ENCODE results near the gene ATRN. TPM values are rescaled to one million over a fixed set of nuclear protein-coding genes. Genes with fewer than 3 reads are reported as not detected.

The ATRN gene
- total RNA-seq, 1 donor from 2014 or later: 34.3 TPM

DNA sequence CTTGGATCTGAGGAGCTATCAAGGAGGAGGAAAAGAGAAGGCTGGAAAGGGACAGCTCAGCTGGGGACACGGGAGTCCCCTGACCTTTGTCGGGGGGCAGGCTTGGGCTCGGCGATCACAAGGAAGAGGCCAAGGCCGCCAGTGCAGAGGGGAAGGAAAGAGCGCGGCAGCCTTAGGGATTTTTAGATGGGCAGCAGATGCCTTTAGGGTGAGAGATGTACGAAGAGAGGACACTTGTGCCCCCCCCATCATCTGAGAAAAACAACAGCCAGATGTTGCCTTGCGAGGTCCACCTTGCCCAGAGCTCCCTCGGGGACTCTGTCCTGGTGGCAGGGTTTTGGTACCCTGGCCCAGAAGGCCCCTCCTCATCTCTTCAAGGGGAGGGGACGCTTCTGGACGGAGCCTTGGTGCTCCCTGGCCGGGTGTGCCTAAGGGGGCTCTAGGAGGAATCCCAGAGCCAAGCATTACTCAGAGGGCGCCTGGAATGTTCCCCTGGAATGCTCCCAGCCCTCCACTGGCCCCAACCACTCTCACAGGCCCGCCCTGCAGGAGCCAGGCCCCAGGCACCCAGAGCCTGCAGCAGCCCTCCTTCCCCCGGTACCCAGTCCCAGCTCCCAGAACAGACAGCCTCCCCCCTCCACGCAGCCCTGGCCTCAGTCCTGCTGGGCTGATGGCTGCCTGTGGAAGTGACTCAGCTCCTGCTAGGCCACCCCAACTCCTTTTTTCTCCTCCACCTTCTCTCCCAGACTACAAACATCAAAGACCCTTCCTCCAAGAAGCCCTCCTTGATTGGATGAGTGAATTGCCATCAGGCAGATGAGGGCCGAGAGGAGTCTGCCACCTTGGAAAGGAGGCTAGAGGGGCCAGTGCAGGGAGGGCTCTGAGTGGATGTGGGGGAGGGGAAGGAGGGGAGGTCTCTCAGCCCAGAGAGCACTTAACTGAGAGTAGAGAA is 209.2 kb downstream of the ATRN start:
- DNase-seq (peak; percentile 68), ATAC-seq (peak; percentile 57)
- intact Hi-C loops (cut with micrococcal nuclease): no loop called here

DNA sequence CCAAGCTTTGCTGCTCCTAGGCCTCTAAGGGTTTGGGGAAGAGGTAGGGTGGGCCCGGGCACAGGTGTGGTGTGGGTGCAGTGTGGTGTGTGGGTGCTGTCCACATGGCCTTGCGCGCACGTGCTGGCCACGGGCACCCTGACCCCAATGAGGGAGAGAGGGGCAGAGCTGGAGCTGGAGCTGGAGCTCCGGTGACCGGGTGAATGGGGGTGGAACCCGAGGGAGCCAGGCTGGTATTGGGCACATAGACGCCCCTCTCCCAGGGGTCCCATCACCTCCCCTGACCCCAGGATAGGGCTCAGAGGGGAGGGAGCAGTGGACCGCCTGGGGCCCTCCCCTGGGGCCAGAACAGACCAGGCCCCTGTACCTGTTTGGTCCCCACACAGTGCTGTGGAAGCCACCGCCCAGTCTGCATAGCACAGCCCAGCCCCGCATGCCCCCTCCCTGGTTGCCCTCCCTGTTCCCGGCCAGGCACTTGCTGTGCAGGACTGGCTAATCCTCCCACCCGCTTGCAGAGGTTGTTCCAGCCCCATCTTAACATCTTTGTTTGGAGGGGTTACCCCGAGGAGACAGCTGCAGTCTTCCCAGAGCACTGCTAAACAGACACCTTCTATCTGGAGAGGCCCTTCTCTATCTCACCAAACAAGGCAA is 210.0 kb downstream of the ATRN start:
- no peak for DNase-seq
- intact Hi-C loops (cut with micrococcal nuclease): no loop called here
- ATAC-seq: peak; percentile 3

- no peak for ATAC-seq
- intact Hi-C loops (cut with micrococcal nuclease): no loop called here
Measured at GRCh38 chr20:3681352-3681930, 210.6 kb downstream of the ATRN start.

DNA sequence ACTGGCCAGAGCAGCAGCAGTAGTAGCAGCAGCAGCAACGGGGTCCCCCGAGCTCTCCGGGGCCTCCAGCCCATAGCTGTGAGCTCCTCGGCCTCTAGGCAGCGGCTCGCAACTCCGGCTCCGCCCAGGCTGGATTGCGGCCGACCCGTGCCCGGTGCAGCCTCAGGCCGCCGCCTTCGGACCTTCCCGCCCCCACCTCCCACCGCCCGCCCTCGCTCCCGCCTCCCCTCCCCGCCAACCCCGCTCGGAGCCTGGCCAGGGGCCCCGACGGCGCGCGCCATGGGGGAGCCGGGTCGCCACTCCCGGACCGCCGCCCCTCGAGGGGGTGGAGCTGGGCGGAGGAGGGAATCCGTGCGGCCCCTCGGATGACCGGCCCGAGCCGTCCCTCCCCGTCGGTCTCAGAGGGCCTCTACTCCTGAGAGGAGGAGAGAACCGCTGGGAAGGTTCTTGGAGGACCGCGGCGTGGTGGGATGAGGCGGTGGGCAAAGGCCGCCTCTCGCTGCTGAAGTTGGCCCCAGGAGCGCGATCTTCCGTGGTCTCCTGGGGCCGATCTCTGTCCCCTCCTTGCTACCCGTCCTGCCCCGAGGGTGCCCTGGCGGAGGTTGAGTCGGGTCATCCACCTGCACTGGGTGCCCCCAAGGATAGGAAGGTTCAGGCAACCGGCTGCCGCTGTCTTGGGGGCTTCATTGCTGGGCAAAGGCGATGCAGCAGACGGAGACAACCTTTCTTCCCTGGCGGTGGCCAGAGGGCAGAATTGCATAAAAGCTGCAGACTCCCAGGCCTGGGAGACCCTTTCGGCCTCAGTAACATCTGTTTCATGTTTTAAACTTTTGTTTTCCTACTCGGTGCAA is 211.3 kb downstream of the ATRN start, which contains the start of gene ADAM33:
ADAM33 (minus strand) TSS at position 80 of the 851 bp plus-strand sequence; CDS start at position 74, 6 bp downstream.
- intact Hi-C loops (cut with micrococcal nuclease): no loop called here
- peak; percentile 58 for ATAC-seq
- DNase-seq: peak; percentile 78

More at GRCh38 chr20:3681352-3681930, 210.6 kb downstream of the ATRN start:
- no peak for DNase-seq

GRCh38 chr20:3685341-3685740 is 214.5 kb downstream of the ATRN start:
- intact Hi-C loops (cut with micrococcal nuclease): no loop called here
- ATAC-seq: no peak
- peak; percentile 22 for DNase-seq

- intact Hi-C loops (cut with micrococcal nuclease): no loop called here
Measured at GRCh38 chr20:3686421-3686820, 215.6 kb downstream of the ATRN start.

DNA sequence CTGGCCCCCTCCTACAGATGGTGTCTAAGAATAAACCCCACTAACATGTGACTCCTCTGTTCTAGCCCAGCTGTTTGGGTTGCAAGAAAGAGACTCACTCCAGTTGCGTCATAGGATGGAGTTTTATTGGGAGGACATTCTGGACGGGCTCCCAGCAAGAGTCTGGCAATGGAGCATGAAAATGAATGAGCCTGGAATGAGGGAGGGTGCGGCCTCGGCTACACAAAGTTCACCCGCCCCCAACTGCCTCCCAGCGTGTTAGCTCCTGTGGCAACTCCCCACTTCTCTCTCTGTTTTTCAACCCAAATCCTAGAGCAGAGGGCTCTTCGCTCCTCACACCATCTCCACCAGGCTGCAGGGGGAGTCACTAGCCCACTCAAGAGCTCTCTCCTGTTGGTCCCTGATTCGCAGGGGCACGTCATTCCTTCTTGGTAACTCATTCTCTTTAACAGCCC is 216.1 kb downstream of the ATRN start:
- peak; percentile 85 for DNase-seq

More at GRCh38 chr20:3686421-3686820, 215.6 kb downstream of the ATRN start:
- no peak for DNase-seq
- ATAC-seq: no peak

GRCh38 chr20:3687655-3688054 is 216.8 kb downstream of the ATRN start:
- DNase-seq: peak; percentile 23
- intact Hi-C loops (cut with micrococcal nuclease): no loop called here
- ATAC-seq: peak; percentile 79

More for the DNA sequence above, 216.1 kb downstream of the ATRN start:
- ATAC-seq: peak; percentile 87
- intact Hi-C loops (cut with micrococcal nuclease): no loop called here

DNA sequence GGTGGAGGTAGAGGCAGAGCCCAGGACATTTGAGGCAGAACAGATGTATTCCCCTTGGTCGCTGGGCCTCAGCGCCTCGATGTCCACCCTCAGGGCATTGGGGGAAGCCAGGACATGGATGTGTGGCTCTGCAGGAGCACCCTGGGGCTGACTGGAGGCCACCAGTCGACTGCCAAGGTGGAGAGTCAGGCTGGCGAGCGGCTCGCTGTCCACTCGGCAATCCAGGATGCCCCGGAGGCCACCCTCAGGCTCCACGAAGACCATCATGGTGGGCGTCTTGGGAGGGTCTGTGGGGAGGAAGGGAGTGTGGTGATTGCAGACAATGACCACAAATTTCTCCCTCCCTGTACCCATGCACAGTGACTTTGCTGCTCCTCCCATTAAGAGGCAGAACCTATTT is 219.2 kb downstream of the ATRN start:
- DNase-seq (no peak), ATAC-seq (no peak)
- intact Hi-C loops (cut with micrococcal nuclease): no loop called here

DNA sequence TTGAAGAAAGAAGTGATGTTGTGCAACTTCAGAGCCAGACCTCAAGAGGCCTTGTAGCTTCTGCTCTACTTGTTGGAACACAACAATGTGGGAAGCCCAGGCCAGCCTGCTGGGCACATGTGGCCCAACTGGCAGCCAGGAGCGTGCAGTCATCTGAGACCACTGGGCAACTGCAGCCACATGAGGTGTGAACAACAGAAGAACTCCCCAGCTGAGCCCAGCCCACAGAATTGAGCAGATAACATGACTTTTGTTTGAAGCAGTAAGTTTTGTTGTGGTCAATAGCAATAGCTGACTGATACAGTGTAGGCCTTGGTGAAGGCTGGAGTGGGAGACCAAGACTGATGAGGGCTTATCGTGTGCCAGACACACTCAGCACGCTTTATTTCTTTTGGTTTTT is 219.6 kb downstream of the ATRN start:
- ATAC-seq (no peak), DNase-seq (no peak)
- intact Hi-C loops (cut with micrococcal nuclease): no loop called here

DNA sequence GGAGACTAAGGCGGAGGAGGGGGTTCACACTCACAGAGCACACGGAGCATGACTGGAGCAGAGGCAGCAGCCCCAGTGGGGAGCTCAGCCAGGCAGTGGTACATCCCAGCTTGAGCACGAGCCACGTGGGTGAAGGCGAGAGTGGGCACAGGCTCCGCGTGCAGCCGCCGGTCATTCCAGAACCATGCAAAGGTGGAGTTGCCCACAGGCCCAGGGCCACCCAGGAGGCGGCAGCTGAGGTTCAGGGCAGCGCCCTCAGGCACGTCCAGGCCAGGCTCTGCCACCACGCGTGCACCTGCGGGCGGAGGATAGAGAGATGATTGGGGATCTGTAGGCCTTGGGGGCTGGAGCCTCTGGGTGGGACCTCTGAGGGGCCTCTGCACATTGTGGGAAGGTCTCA is 220.5 kb downstream of the ATRN start:
- DNase-seq (no peak), ATAC-seq (no peak)
- intact Hi-C loops (cut with micrococcal nuclease): no loop called here

GRCh38 chr20:3691897-3692296 is 221.1 kb downstream of the ATRN start:
- DNase-seq (no peak), ATAC-seq (no peak)
- intact Hi-C loops (cut with micrococcal nuclease): no loop called here

DNA sequence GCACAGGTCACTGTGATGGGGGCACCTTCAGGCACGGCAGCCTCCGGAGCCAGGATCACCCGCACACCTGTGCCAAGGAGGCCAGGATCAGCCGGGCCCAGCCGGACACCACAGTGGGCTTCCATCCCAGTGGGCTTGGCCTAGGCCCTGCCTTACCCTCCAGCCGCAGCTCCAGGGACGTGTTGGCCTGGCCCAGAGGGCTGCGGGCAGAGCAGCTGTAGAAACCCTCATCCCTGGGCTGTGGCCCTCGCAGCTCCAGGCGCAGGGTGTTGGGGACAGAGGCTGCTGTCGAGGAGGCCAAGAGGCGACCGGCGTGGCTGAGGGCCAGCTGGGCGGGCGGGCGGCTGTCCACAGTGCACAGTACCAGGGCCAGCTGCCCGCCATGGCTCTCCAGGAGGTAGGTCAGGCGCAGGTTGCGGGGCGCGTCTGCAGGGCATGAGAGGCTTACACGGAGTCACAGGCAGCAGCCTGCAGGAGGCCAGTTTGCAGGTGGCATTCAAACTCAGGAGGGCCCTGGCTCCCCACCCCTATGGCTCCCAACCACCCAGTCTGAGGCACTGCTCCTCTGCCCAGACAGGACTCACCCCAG is 222.0 kb downstream of the ATRN start:
- intact Hi-C loops (cut with micrococcal nuclease): no loop called here
- DNase-seq (peak; percentile 21), ATAC-seq (no peak)

- intact Hi-C loops (cut with micrococcal nuclease): no loop called here
- ATAC-seq (no peak), DNase-seq (peak; percentile 21)
Measured at GRCh38 chr20:3693376-3693775, 222.6 kb downstream of the ATRN start.

DNA sequence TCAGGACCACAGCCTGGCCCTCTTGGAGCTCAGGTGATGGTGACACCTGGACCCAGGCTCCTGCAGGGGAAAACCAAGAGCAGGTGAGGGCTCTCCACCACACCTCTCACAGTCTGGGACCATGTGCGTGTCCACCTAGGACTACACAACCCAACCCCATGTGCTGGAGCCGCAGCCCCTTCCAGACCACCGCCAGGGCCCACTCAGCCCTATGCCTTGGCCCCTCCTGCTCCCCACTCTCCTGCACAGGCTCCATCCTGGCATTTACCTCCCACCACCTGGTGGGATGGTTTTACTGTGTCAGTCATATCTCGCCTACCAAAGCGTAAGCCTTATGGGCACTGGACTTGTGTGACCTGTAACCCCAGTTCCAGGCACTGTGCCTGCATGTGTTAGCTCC is 224.0 kb downstream of the ATRN start:
- ATAC-seq (no peak), DNase-seq (peak; percentile 9)
- intact Hi-C loops (cut with micrococcal nuclease): no loop called here

- DNase-seq (no peak), ATAC-seq (no peak)
- intact Hi-C loops (cut with micrococcal nuclease): no loop called here
Measured at GRCh38 chr20:3696200-3696599, 225.4 kb downstream of the ATRN start.

DNA sequence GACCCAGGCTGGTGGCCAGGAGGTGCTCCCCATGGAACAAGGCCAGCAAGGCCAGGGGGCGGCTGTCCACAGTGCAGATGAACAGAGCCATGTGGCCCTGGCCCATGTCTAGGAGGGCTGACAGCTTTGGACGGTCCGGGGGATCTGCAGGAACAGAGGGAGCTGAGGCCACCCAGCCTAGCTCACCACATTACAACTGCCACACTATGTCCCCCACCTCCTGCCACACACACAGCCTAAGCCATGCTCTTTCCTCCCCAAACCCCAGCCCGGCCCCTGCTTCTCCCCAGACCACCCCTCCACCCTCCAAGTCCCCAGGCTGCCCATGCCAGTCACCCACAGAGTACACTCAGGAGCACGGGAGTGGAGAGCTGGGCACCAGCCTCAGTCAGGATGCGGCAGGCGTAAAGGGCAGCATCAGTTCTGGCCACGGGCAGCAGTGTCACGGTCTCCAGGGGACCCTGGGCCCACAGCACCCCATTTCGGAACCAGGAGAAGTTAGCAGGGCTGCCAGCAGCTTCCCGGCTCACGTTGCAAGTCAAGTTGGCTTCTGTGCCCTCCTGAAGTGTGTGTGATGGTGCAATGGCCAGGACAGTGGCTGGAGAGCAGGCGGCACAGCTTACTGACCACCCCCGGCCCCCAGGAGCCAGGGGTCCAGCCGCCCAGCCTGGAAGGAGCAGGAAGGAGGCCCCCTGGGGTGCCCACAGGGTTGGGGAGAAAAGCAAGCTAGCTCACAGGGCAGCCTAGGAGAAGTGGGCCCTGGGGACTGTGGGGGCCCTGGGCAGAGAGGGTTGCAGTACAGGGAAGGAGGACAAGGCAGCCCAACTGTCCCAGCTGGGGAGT is 226.1 kb downstream of the ATRN start:
- no peak for DNase-seq
- no peak for ATAC-seq
- intact Hi-C loops (cut with micrococcal nuclease): no loop called here
